LNCaP clone FGC (cell line): ENCODE measurements around the gene PSMG1.

ENCODE experiments used
- DNase-seq: peaks from one replicate; pipeline ENCODE4 v3.0.0-alpha.2; 2011; ENCODE audit warnings: low read depth
- H3K4me3 ChIP-seq: 2 replicates; pipeline ENCODE4 v1.5.1; 2011; ENCODE audit warnings: mild to moderate bottlenecking, low read depth, low read length, control low read depth
- TF ChIP-seq, protein P1 (sequence below): IDR thresholded peaks from 2 replicates; pipeline ENCODE4 v1.5.1; 2012; ENCODE audit warnings: mild to moderate bottlenecking; ENCODE audit not compliant: control insufficient read depth, insufficient read depth; ENCODE audit errors: extremely low read depth

PSMG1 gene

DNA sequence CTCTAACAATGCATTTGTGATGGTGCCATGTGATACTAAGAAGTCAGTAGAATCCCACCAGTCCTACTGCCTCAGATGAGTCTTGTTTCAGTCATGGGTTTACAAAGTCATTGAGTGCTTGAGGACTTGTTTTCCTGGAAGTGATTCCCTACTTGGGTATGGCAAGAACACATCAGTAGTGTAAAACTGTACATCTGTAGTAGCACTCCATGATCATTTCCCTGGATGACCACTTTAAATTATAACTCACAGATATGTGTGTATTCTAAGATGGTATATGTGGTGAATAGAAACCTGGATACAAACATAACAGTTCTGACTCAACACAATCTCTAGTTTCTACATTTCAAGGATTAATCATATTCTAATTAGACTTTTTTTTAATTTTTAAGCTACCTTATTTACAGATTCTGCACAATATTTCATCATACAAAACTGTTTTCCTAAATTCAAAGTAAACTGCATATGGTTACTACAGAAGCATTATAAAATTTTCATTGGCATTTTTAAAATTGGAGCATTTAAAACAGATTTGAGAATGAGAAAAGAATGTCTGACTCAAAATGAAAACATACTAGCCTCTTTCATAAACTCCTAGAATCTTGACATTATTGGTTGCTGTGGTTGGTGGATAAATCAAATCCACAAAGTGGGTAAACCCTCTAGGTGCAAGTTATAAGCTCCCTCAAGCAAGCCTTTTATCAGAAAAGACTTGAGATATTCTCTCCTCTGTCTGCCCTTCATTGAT, 6.8 kb upstream of the PSMG1 start:
- H3K4me3 ChIP-seq = no peak overlapping the region
- TF ChIP-seq, protein P1, sequence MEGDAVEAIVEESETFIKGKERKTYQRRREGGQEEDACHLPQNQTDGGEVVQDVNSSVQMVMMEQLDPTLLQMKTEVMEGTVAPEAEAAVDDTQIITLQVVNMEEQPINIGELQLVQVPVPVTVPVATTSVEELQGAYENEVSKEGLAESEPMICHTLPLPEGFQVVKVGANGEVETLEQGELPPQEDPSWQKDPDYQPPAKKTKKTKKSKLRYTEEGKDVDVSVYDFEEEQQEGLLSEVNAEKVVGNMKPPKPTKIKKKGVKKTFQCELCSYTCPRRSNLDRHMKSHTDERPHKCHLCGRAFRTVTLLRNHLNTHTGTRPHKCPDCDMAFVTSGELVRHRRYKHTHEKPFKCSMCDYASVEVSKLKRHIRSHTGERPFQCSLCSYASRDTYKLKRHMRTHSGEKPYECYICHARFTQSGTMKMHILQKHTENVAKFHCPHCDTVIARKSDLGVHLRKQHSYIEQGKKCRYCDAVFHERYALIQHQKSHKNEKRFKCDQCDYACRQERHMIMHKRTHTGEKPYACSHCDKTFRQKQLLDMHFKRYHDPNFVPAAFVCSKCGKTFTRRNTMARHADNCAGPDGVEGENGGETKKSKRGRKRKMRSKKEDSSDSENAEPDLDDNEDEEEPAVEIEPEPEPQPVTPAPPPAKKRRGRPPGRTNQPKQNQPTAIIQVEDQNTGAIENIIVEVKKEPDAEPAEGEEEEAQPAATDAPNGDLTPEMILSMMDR = no peak
- DNase-seq = no peak

- H3K4me3 ChIP-seq = no peak overlapping the region
- DNase-seq = no peak
- TF ChIP-seq, protein P1 = no peak
Observed at GRCh38 chr21:39188521-39189139, 5.4 kb upstream of the PSMG1 start.

DNA sequence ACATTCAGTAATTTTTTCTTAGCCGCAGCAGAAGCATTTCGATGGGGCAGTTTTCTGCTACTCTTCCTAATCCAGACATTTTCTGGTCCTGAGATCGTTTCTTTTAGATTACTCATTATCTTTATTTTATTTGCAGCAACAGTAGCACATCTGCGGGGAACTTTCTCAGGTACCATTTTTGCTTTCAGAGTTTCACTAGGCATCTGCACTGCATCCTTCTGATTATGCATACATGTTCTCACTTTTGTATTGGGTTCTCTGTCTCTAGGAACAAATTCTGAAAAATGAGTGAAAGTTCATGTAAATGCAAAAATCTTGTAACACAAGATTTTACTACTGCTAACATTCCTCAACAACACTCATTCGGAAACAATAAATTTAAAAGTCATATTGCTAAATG, 3.9 kb upstream of the PSMG1 start:
- H3K4me3 ChIP-seq = no peak overlapping the region
- TF ChIP-seq, protein P1 = no peak
- DNase-seq = no peak

DNA sequence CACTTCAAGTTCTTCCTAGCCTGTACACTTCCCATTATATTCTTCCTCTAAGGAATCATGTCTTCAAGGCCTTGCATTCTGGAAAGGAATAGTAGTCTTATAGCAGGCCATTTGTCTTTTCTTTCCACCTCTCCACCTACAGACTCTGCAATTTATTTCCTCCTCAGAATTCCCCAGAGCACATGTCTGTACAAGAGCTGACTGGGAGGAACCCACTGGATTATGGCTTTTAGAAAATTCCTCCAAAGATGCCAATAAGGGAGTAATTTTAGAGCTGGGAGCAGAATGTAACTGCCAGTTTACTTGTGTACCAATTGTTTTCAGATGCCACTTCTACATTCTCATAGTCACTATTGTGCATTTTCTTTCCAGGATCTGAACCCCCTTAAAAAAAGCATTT, 3.4 kb upstream of the PSMG1 start:
- TF ChIP-seq, protein P1 = no peak
- DNase-seq = no peak
- no peak overlapping the region for H3K4me3 ChIP-seq

- DNase-seq = no peak
- no peak overlapping the region for H3K4me3 ChIP-seq
- TF ChIP-seq, protein P1 = no peak
Observed at GRCh38 chr21:39185157-39185556, 1.9 kb upstream of the PSMG1 start.

GRCh38 chr21:39184050-39184980, 1.1 kb upstream of the PSMG1 start:
- peak overlapping the region; percentile 85 for H3K4me3 ChIP-seq
- DNase-seq = no peak
- TF ChIP-seq, protein P1 = no peak
